Stimulated activated CD4-positive, alpha-beta T cell treated with anti-CD3 and anti-CD28 coated beads, Interleukin-4, amount 100 ng/mL, for 4 hours (primary cell): ENCODE results near the gene LRRC14B.

Experiments used
- DNase-seq, 2 experiments: peaks; one replicate each; pipeline ENCODE4 v3.0.0-alpha.2; 2020

The LRRC14B gene

DNA sequence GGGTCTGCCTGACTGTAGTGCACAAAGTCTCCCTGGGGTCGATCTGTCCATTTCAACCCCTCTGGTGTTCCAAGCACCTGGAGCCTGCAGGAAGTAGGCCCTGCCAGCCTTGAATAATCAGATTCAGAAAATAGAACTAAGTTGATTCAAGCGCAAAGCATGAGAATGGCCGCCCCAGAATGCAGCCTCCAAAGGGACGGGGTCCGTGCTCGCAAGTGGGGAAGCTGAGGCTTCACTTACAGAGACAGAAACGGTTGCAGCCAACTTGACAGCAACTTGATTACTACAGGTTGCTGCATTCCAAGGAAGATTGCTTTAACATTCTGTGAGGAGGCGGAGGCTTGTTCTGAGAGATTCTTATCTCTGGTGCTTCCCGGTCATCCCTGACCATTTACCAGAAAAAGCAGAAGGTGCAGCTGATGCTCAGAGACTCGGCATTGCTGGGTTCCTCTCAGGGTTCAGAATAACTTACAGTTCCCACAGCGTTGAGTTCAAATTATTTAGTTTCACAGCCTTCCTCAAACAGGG lies 14.9 kb upstream of the LRRC14B start:
- no peak for DNase-seq

DNA sequence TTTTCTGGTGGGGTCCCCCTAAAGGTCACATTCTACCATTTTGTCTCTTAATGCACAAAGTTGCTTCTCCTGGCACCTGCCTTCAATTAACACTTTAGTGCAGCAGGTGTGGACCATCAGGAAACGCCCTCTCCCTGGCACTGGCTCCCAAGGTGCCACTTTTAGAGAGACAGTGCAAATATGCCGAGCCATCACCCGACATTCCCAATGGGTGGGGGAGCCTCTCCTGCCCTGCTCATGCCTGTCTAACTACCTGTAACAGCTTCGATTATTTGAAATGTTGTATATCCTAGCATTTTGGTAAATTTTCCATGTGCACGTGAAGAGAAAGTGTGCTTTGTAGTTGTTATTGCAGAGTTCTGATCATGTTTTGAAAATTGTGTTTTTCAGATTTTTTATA lies 13.2 kb upstream of the LRRC14B start:
- DNase-seq, result no peak

DNA sequence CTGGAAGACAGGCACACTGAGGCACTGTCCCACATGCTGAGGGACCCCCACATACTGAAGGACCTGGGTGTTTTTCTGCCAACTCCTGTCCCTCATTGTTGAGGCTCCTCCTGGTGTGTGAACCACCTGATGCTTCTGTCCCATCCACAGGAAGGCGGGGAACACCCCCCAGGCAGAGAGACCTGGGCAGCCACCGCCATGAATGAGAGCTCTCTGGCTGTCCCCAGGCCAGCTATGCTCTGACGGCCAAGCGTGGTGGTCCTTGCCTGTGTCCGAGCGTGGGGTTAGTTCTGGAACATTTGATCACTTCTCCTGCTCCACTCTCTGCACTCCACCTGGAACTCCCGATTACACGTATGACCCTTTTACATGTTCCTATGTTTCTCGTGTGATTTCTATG lies 11.9 kb upstream of the LRRC14B start:
- DNase-seq, result no peak

DNA sequence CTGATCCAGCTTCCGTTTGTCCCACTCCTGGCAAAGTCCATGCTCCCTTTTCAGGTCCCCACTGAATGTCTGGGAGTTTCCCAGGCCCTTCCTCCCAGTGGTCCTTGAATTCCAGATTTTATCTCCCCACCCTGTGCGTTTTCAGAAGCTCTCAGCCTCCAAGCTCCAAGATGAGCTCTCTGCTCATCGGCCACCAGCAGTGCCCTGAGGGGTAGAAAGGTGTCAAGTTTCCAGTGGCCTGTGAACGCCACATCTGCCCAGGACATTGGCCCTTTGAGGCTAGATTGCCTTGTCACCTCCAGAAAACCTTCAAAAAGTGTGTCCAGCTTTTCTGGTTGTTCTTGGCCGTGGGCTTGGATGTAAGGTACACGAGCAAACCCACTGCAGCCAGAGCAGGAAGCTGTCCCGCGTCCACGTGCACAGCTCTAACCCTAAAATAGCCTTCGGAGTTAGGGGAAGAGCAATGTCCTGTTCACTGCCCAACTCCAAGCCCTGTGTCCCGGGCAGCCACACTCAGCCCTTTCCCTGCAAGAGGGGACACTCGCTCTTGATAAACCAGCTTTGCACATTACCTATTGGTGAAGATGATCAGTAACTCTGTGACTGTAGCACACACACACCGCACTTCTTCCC lies 10.9 kb upstream of the LRRC14B start:
- DNase-seq, result no peak

DNA sequence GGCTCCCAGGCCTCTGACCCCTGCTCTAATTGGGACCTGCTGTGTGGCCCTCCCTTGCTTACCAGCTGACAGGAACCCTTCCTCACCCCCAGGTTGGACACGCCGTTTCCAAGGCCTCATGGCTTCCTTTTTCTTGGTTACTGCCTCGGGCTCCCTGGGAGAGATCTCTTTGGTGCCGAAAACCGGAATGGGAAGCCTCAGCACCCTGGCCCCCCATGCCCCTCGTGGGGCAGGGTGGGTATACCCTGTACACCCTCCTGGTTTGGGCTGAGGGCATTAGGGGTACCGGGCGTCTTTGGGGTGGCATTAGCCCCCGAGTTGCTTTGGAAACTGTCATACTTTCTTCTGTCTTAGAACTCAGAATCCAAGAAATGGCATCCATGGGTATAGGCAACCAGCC lies 10.1 kb upstream of the LRRC14B start:
- DNase-seq, result no peak

DNA sequence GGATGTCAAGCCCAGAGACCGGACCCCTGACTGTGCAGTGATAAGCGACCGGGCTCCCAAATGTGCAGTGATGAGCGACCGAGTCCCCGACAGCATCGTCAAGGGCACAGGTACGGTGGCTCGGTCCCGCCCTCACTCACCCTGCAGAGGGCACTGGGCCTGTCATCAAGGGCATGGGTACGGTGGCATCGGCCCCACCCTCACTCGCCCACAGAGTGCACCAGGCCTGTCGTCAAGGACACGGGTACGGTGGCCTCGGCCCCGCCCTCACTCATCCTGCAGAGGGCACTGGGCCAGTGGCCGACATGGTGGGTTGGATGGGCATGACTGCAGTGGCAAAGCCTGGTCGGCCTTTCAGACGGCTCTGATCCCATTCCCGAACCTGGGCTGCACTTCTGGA lies 9.7 kb upstream of the LRRC14B start:
- no peak for DNase-seq

DNA sequence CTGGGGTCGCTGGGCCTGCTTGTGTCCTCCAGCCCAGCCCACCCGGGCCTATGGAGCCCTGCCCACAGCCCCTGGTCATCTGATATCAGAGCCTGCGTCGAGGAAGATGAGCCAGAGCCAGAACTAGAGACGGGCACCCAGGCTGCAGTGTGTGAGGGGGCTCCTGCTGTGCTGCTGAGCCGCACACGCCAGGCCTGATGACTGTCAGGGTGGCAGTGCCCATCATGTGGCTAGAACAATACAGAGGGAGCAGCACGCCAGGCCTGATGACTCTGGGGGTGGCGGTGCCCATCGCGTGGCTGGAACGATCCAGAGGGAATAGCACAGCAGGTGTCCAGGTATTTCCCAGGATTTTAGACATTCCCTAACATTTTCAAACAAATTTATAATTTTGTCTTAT lies 9.2 kb upstream of the LRRC14B start:
- DNase-seq, result no peak

DNA sequence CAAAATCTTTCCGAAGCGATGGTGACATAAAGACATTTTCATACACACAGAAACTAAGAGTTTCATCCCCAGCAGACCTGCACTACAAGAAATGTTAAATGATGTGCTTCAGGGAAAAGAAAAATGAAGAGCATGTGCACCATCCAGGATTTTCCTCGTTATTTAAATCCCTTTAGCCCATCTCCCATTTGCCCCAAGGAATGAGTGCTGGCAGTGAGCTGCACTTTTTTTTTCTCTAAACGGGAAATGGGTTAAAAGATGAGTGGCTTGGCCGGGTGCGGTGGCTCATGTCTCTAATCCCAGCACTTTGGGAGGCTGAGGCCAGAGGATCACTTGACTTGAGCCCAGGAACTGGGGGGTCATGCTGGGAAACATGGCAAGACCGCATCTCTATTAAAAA lies 6.8 kb upstream of the LRRC14B start:
- no peak for DNase-seq

DNA sequence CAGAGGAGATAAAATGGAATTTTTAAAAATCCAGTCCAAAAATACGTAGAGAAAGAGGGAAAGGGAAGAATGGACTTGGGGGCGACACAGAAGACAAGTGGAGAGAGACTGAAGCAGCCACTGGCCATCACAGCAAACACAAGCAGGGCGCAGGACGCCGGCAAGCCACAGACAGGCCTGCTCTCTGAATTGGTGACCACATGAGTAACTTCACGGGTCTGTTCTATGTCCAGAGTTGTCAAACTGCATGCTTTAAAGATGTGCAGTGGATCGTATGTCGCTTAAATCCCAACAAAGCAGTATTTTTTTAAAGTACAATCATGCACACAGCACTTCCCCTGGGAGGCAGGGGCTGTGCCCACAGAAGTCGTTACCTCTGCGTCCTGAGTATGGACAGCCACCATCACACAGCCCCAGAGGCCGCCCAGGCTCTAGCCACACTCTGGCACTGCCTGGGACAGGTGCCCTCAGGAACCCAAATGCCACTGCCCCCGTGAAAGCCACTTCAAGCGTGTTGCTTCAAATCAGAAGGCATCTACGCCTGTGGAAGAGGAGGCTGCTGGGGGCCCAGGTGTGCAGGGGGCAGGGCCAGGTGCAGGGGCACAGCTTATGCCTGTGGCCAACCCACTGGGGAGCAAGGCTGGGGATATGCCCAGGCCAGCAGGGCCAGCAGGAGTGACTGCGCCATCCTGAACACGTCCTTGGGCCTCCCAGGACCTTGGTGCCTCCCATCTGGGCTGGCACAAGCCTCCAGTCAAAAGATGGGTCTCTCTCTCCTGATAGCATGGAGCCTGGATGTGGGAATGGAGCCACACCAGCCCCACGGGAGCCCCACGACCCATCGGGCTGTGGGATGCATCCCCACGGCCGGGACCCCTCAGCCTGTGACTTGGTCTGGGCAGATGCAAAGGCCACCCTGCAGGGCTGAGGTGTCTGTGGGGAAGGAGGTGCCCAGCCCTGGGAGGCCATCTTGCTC lies 5.9 kb upstream of the LRRC14B start:
- no peak for DNase-seq

DNA sequence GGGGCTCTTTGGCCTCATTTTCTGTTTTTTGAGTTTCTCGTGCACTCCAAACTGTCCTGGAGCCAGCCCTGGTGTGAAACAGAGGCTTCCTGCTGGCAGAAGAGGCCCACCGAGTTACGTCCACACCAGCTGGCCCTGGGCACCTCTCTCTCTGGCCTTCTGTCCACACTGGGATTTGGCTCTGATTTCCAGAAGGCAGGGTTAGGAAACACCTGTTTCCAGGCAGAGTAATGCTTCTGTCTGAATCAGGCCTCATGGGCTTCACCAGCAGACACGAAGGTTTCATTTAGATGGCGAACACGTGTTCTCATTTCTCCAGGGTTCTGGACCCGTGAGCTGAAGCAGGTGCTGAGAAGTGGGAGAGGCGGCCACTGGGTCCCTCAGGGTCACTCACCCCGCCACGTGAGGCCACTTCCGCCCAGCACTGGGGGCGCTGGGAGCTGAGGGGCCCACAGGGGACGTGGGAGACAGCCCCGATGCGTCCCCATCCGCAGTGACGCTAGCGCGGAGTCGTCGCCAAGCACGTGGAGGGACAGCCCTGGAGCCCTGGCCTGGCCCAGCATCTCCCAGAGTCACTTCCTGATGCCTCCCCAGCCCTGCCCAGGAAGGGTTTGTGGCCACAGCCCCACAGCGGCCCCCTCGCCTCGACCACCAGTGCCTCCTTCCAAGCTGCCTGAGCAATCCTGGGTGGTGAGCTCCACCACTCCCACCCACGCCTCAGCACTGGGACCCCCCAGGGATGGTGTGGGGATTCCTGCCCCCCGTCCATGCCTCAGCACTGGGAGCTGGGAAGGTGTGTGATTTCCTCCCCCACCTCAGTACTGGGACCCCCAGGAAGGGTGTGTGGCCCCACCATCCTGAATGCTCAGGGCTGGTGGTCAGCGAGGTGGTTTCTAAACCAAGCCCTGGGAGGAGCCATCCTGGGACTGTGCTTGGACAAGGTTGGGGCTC lies 4.9 kb upstream of the LRRC14B start:
- DNase-seq, result no peak

DNA sequence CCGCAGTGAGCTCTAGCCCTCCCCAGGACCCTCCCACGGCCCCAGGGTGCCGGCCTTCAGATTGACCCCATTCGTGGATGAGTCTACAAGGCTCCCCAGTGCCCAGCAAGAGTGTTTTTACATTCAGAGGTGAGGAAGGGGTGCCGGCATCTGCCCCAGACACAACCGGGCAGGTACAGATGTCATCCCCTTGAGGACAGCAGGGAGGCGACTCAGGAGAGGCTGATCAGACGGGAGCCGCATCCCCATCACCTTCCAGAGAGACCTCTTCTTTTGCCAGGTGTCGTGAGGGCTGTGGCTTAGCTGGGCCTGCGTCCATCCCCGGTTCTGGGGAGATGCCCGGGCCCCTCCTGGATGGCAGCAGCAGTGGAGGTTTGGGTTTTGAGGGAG lies 4.3 kb upstream of the LRRC14B start:
- DNase-seq, result no peak

DNA sequence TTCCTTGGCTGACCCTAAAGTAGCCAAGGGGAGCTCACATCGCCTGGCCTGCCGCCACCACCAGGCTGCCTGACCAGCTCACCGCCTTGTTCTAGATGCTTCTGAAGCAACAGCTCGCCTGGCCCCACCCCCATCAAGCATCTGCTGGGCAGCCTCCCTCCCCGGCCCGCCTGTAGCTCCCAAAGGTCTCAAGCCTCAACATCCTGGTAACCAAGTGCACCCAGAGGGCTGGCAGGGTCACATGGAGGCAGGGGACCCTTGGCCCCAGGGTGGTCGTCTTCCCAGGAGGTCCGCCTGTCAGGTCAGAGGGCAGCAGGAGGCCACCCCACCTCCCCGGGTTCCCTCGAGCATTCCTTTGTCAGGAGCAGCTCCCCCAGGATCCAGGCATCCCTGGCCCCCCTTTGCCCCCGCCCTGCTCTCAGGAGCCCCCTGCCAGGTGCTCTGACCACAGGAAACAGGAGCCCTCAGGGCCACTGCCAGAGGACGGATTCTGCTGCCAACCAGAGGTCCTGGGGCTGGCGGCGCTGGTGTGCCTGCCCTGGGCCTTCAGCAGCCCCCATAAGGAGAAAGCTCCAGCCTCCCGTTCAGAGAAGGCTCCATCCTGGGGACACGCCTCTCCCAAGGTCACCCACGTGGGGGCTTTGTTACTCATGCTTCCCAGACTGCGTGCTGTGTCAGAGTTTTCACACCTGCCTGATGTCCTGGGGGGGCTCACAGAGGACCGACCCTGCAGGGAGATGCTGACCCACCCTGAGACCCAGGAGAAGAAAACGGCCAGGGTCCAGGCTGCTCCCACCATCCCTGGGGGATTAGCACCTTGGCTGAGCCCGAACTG lies 3.5 kb upstream of the LRRC14B start:
- DNase-seq, result no peak

DNA sequence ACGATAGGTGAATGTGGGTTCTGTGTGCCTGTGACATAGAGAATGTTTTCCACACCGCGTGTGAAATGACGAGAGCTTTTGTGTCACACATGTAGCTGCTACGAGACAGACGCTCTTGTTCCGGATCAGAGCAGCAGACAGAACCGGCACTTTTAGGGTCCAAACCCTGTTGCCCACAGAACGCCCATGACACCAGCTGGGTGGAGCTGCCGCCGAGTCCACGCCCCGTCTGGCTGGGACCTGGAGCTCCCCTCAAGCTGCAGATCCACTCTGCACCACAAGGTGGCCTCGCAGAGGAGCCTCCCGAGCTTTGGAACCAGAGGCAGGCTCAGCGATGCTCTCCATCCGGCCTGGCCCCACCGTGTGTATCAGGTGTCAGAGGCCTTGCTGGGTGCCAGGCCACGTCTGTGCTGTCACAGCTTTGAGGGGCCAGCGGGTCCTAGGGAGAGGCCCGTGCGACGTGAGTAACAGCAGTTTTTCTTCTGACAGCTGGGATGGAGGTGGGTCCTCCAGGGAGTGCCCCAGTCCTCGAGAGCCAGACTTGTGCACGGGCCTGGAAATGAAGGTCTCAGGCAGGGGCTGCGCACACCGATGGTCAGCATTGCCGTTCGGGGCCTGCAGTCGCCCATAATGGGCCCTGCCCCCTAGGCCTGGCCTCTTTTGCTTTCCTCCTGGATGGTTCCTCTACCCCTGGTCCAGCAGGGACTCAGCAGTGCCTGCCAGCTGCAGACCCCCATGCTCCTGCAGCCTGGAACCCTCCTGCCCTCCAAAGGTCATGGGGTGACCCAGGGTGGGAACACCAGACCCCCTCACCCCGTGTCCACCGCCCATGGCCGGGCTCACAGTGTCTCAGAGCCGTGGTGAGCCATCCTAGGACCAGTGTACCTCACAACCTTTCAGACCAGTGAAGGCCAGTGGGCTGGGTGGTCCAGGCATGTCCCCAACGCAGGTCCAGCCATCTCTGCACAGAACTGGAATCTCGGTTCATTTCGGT lies 2.5 kb upstream of the LRRC14B start:
- peak; percentile 82 to 85 for DNase-seq

DNA sequence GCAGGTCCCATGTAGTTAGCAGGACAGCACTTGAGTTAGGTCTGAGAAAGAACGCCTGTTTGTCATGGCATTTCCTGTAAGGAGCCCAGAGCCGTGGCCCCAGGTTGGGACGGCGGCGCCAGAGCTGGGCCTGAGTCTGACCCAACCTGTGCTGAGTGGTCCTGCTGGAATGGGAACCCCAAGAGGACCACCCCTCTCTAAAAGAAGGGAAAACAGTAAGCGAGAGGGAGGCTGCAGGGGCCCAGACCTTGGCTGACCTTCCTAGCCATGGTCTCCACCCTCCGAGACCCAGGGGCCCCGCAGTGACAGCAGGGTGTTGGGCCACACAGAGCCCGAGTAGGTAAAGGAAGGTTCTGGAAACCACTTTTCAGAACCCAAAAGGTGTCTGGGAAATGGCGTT lies 1.8 kb upstream of the LRRC14B start:
- no peak for DNase-seq

DNA sequence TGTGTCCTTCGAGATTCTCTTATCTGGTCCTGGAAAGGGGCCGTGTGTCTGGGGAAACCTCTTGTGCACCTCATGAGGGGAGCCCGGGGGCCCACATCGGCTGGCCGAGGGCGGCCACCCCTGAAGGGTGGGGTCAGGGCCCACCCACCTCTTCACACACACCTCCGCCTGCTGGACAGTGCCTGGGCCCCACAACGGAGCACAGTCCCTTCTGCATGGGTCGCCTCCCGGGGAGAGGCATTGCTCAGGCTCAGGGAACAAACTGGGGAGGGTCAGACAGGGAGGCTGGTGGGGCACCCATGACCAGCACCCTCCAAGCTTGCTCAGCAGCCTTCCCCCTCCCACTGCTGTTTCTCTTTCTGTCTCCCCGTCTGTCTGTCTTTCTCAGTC lies 1.3 kb upstream of the LRRC14B start:
- no peak for DNase-seq

DNA sequence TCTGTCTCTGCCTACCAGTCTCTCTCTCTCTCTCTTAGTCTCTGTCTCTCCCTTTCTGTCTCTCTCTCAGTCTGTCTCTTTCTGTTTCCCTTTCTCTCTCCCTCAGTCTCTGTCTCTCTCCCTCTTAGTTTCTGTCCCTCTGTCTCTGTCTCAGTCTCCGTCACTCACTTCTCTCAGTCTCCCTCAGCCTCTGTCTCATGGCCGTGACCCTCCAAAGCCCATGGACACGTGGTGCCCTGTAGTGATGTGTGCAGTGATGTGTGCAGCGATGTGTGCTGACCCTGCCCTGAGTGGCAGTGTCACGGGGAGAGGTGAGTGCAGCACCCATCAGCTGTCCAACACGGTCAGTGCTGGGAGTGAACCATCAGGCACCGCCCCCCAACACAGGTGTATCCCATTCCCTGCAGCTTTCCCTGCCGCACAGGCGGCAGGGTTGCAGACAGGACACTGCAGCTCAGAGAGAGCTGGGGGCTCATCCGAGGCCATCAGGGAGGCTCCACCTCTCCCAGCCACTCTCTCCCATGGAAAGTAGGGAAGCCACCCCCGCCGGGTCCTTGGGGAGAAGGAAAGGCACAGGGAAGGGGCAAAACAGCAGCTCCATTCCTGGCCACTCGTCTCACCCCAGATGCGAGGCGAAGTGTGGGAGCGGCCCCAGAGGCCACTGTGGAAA lies 794 bp upstream of the LRRC14B start:
- no peak for DNase-seq

DNA sequence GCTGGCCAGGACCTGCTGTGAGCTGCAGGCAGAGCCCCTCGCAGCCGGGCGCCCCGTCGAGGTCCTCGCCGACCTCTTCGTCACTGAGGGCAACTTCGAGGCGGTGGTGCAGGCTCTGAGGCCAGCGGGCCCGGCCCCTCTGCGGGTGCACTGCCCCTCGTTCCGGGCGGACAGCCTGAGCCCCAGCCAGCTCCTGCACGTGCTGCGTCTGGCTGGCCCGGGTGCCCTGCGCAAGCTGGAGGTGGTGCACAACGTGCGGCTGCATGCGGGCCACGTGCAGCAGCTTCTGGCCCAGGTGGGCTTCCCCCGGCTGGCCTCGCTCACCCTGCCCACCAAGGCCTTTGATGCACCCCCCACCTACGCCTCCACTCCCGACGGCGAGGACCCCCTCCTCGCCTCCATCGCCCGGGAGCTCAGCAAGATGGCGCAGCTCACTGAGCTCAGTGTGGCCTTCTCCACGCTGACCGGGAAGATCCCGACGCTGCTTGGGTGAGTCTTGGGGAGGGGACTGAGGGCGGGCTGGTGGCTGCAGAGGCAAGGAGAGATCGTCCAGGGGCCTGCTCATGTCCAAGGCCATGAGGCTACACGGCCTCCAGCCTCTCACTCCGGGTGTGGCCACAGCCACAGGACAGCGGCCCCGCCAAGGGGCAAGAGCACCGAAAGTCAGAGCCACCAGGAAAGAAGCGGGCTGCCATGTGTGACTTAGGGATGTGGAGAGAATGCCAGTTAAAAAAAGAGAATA lies 825 bp downstream of the LRRC14B start:
- no peak for DNase-seq

DNA sequence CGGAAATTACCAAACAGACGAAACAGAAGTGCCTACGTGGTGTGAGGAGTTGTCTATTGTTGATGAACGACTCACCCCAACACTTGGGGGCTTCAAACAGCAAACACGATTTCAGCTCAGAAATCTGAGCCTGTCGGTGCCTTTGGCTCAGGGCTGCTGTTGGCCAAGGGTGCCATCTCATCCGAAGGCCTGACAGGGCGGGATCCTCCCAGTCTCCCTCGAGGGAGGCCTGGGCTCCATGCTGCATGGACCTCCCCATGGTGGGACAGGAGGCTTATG lies 1.3 kb downstream of the LRRC14B start:
- DNase-seq, result no peak

DNA sequence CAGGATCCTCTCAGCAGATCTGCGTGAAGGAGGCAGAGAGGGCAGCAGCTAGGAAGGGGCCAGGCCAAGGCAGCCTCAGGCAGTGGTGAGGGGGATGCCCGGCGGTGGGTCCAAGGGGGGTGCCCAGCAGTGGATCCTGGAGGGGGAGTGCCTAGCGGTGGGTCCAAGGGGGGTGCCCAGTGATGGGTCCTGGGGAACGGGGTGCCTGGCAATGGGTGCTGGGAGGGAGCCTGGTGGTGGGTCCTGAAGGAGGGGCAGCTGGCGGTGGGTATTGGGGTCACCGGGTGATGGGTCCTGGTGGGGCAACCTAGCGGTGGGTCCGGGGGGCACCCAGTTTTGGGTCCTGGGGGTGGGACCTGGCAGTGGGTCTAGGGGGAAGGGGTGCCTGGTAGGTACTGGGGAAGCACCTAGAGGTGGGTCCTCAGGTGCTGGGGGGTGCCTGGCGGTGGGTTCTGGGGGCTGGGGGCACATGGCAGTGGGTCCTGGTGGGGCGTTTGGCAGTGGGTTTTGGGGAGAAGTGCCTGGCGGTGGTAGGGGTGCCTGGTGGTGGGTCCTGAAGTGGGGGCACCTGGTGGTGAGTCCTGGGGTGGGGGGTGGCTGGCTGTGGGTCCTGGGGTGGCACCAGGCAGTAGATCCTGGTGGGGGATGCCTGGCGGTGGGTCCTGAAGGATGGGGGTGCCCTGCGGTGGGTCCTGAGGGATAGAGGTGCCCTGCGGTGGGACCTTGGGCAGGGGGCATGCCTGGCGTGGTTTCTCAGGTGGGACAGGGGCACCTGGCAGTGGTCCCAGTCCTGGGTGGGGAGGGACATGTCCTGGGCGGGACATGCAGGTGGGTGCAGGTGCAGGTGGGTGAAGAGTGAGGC lies 1.9 kb downstream of the LRRC14B start:
- DNase-seq, result no peak
